OCI-LY3 (cell line): ENCODE data around the gene ARHGAP18.

Source experiments
- H2AFZ ChIP-seq: fragments of 200-600, 300-600 bp; shearing (Covaris generic); 2 replicates; pipeline ENCODE4 v1.6.0; 2014; ENCODE audit warnings: antibody characterized with exemption, low read depth, low read length
- H3K27ac ChIP-seq: fragments of 200-600, 300-600 bp; sonication (generic); 2 replicates; pipeline ENCODE4 v1.5.1; 2014; ENCODE audit warnings: mild to moderate bottlenecking, low read length, moderate library complexity, mixed read lengths
- H3K27me3 ChIP-seq: fragments of 200-600, 300-600 bp; sonication (generic); 2 replicates; pipeline ENCODE4 v1.6.1; 2014; ENCODE audit warnings: low read depth, low read length, mixed read lengths
- H3K36me3 ChIP-seq: fragments of 200-600, 300-600 bp; sonication (generic); replicated peaks from 2 replicates; pipeline ENCODE3; 2014; ENCODE audit warnings: low read depth, low read length, mixed read lengths
- H3K4me1 ChIP-seq: fragments of 300-600, 200-600 bp; sonication (generic); 2 replicates; pipeline ENCODE4 v1.6.1; 2014; ENCODE audit warnings: low read length, mixed read lengths
- H3K4me2 ChIP-seq: fragments of 200-600, 300-600 bp; sonication (generic); 2 replicates; pipeline ENCODE4 v1.6.1; 2014; ENCODE audit warnings: low read length, mixed read lengths
- H3K4me3 ChIP-seq: fragments of 300-600, 200-600 bp; sonication (generic); 2 replicates; pipeline ENCODE4 v1.5.1; 2014; ENCODE audit warnings: antibody characterized with exemption, mild to moderate bottlenecking, low read length, moderate library complexity
- H3K79me2 ChIP-seq: fragments of 300-600, 200-600 bp; shearing (Covaris generic); 2 replicates; pipeline ENCODE4 v1.6.1; 2014; ENCODE audit warnings: mild to moderate bottlenecking, low read length, mixed read lengths
- H3K9ac ChIP-seq: fragments of 300-600, 200-600 bp; shearing (Covaris generic); 2 replicates; pipeline ENCODE4 v1.6.0; 2014; ENCODE audit warnings: mild to moderate bottlenecking, low read length, moderate library complexity
- H3K9me3 ChIP-seq: fragments of 200-600, 300-600 bp; shearing (Covaris generic); 2 replicates; pipeline ENCODE4 v1.6.1; 2014; ENCODE audit warnings: low read length, mixed read lengths; ENCODE audit not compliant: insufficient read depth
- H4K20me1 ChIP-seq: fragments of 200-600, 300-600 bp; sonication (generic); 2 replicates; pipeline ENCODE4 v1.6.1; 2016; ENCODE audit warnings: low read length, mixed read lengths; ENCODE audit not compliant: insufficient read depth
- CTCF ChIP-seq: fragments of 200-600, 300-600 bp; sonication (generic); IDR thresholded peaks from 2 replicates; pipeline ENCODE4 v1.5.1; 2014; ENCODE audit warnings: antibody characterized with exemption, low read length, low read depth
- EZH2phosphoT487 ChIP-seq: fragments of 200-600 bp; shearing (Covaris generic); IDR thresholded peaks from 2 replicates; pipeline ENCODE4 v1.6.1; 2018; ENCODE audit warnings: antibody characterized with exemption, mixed run types, low read depth

The ARHGAP18 gene

GRCh38 chr6:129619579-129620233, 90.3 kb downstream of the ARHGAP18 start:
- Histone ChIP-seq H3K27me3 (no peaks in the 10 kb centered on the region), H3K9ac (no peak overlapping the region), H4K20me1 (no peaks in the 10 kb centered on the region), H3K4me3 (no peak overlapping the region), H3K79me2 (no peaks in the 10 kb centered on the region), H3K4me2 (no peak overlapping the region), H2AFZ (no peak overlapping the region), H3K36me3 (peaks cover 7% of the 10 kb centered on the region), H3K27ac (no peak overlapping the region), H3K4me1 (peaks cover 28% of the 10 kb centered on the region), H3K9me3 (no peaks in the 10 kb centered on the region)
- TF ChIP-seq EZH2phosphoT487, result no peak
- TF ChIP-seq CTCF, result no peak

GRCh38 chr6:129617986-129618385, 92.0 kb downstream of the ARHGAP18 start:
- Histone ChIP-seq H3K4me1 (peaks cover 17% of the 10 kb centered on the region), H3K36me3 (peaks cover 7% of the 10 kb centered on the region), H4K20me1 (no peaks in the 10 kb centered on the region), H3K9ac (no peak overlapping the region), H3K9me3 (no peaks in the 10 kb centered on the region), H3K27ac (no peak overlapping the region), H3K79me2 (no peaks in the 10 kb centered on the region), H2AFZ (no peak overlapping the region), H3K4me3 (no peak overlapping the region), H3K27me3 (no peaks in the 10 kb centered on the region), H3K4me2 (no peak overlapping the region)
- no peak for TF ChIP-seq CTCF
- no peak for TF ChIP-seq EZH2phosphoT487

- Histone ChIP-seq H2AFZ (no peak overlapping the region), H4K20me1 (no peaks in the 10 kb centered on the region), H3K36me3 (peaks cover 4% of the 10 kb centered on the region), H3K4me3 (no peak overlapping the region), H3K4me2 (no peak overlapping the region), H3K27ac (no peak overlapping the region), H3K27me3 (no peaks in the 10 kb centered on the region), H3K9me3 (no peaks in the 10 kb centered on the region), H3K4me1 (no peaks in the 10 kb centered on the region), H3K9ac (no peak overlapping the region), H3K79me2 (no peaks in the 10 kb centered on the region)
- no peak for TF ChIP-seq CTCF
- TF ChIP-seq EZH2phosphoT487, result no peak
Observed at GRCh38 chr6:129615496-129615895, 94.5 kb downstream of the ARHGAP18 start.

GRCh38 chr6:129615020-129615419, 95.0 kb downstream of the ARHGAP18 start:
- Histone ChIP-seq H4K20me1 (no peaks in the 10 kb centered on the region), H3K36me3 (peaks cover 4% of the 10 kb centered on the region), H3K4me1 (0 out of 2 replicates have a peak, but pooled peaks cover under 1% of the 10 kb centered on the region), H3K9ac (no peak overlapping the region), H3K9me3 (no peaks in the 10 kb centered on the region), H3K27me3 (no peaks in the 10 kb centered on the region), H2AFZ (no peak overlapping the region), H3K79me2 (no peaks in the 10 kb centered on the region), H3K4me3 (no peak overlapping the region), H3K4me2 (no peak overlapping the region), H3K27ac (no peak overlapping the region)
- TF ChIP-seq EZH2phosphoT487 (no peak), CTCF (no peak)
